ENCODE data around the gene MX1.

The MX1 gene

GRCh38 chr21:41427556-41427955 lies 1.5 kb downstream of the MX1 start:
- H3K4me1 ChIP-seq: no peaks in the 10 kb centered on the region
- no peak for TF ChIP-seq CTCF (IDR thresholded peaks at IDR 0.05; ENCODE audit: low read depth, low read length)
- H3K4me3 ChIP-seq (ENCODE audit: low read depth, low read length): no peak overlapping the region
- H3K9me3 ChIP-seq: no peaks in the 10 kb centered on the region
- no peaks in the 10 kb centered on the region for H3K36me3 ChIP-seq
- DNase-seq: no peak
- H3K27me3 ChIP-seq: no peaks in the 10 kb centered on the region

- no peak for DNase-seq
Observed at GRCh38 chr21:41428311-41428710, 2.3 kb downstream of the MX1 start.

GRCh38 chr21:41428847-41429246 lies 2.8 kb downstream of the MX1 start:
- no peak overlapping the region for H3K4me3 ChIP-seq (ENCODE audit: low read depth, low read length)
- H3K4me1 ChIP-seq: no peaks in the 10 kb centered on the region
- TF ChIP-seq CTCF (IDR thresholded peaks at IDR 0.05; ENCODE audit: low read depth, low read length): no peak
- no peak for DNase-seq
- H3K36me3 ChIP-seq: no peaks in the 10 kb centered on the region
- H3K27me3 ChIP-seq: no peaks in the 10 kb centered on the region
- H3K9me3 ChIP-seq: no peaks in the 10 kb centered on the region

More at GRCh38 chr21:41428311-41428710, 2.3 kb downstream of the MX1 start:
- H3K4me3 ChIP-seq (ENCODE audit: low read depth, low read length): no peak overlapping the region
- no peak for TF ChIP-seq CTCF (IDR thresholded peaks at IDR 0.05; ENCODE audit: low read depth, low read length)
- no peaks in the 10 kb centered on the region for H3K9me3 ChIP-seq
- H3K4me1 ChIP-seq: no peaks in the 10 kb centered on the region
- no peaks in the 10 kb centered on the region for H3K27me3 ChIP-seq
- H3K36me3 ChIP-seq: no peaks in the 10 kb centered on the region

- no peak for DNase-seq
- no peak for TF ChIP-seq CTCF (IDR thresholded peaks at IDR 0.05; ENCODE audit: low read depth, low read length)
- no peaks in the 10 kb centered on the region for H3K27me3 ChIP-seq
- no peaks in the 10 kb centered on the region for H3K9me3 ChIP-seq
- H3K36me3 ChIP-seq: no peaks in the 10 kb centered on the region
- no peak overlapping the region for H3K4me3 ChIP-seq (ENCODE audit: low read depth, low read length)
- H3K4me1 ChIP-seq: no peaks in the 10 kb centered on the region
Observed at GRCh38 chr21:41429305-41429704, 3.3 kb downstream of the MX1 start.

- Histone ChIP-seq H3K4me3 (ENCODE audit: low read depth, low read length) (no peak overlapping the region), H3K9me3 (no peaks in the 10 kb centered on the region), H3K36me3 (no peaks in the 10 kb centered on the region), H3K27me3 (no peaks in the 10 kb centered on the region), H3K4me1 (no peaks in the 10 kb centered on the region)
- DNase-seq: no peak
- no peak for TF ChIP-seq CTCF (IDR thresholded peaks at IDR 0.05; ENCODE audit: low read depth, low read length)
Observed at GRCh38 chr21:41429925-41430491, 4.0 kb downstream of the MX1 start.

GRCh38 chr21:41431788-41432548 lies 5.9 kb downstream of the MX1 start:
- H3K4me1 ChIP-seq: no peaks in the 10 kb centered on the region
- peak; percentile 22 for DNase-seq
- TF ChIP-seq CTCF (IDR thresholded peaks at IDR 0.05; ENCODE audit: low read depth, low read length): no peak
- no peak overlapping the region for H3K4me3 ChIP-seq (ENCODE audit: low read depth, low read length)
- H3K9me3 ChIP-seq: no peaks in the 10 kb centered on the region
- no peaks in the 10 kb centered on the region for H3K36me3 ChIP-seq
- no peaks in the 10 kb centered on the region for H3K27me3 ChIP-seq

Measured in BE2C (cell line).